Activated CD8-positive, alpha-beta memory T cell treated with anti-CD3 and anti-CD28 coated beads for 1 hour (primary cell): ENCODE results near the gene VRK2.
"Not testable (repeated sequence)": the region's sequence is repeated elsewhere in the genome, so short reads cannot be mapped to it uniquely, and the experiment has no call there.

Source experiments
- DNase-seq, 2 donors: peaks; one replicate each; pipeline ENCODE4 v3.0.0-alpha.2; 2020; ENCODE audit warnings: low read depth in 1 of 2; ENCODE audit errors: extremely low read depth in 1 of 2

Gene VRK2

DNA sequence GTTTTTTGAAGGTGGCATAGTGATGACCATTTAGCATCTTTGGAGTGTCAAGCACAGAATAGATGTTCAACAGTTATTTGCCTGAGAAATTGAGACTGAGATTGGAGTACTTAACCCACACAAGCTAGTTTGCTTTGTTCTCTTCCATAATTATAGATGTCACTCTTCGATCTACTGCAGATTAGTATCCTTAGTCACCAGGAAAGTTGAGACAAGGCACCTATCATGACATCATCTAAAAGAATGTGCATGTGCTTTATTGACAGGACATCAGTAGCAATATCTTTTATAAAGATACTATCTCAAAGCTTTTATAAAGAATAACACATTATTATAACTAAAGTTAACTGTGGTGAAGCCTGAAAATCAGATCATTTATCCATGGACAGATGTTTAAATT is 6.4 kb downstream of the VRK2 start:
- no peak for DNase-seq

DNA sequence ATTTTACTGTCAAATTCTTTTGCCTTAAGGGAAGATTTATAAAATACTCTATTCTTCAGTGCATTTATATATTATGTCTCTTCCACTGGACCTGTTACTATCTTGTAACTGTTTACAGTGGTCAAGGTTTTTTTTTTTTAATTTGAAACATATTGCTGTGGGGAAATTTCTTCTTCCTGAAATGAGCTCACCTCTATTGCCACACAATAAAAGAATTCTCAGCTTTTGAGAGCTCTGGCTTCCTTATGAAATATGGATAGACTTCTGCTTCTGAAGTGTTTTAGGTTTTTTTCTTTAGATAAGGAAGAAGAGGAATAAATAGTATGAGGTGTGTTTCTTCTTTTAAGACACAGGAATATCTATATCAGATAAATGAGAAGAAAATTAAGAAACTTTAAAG is 7.7 kb downstream of the VRK2 start:
- DNase-seq: no peak

DNA sequence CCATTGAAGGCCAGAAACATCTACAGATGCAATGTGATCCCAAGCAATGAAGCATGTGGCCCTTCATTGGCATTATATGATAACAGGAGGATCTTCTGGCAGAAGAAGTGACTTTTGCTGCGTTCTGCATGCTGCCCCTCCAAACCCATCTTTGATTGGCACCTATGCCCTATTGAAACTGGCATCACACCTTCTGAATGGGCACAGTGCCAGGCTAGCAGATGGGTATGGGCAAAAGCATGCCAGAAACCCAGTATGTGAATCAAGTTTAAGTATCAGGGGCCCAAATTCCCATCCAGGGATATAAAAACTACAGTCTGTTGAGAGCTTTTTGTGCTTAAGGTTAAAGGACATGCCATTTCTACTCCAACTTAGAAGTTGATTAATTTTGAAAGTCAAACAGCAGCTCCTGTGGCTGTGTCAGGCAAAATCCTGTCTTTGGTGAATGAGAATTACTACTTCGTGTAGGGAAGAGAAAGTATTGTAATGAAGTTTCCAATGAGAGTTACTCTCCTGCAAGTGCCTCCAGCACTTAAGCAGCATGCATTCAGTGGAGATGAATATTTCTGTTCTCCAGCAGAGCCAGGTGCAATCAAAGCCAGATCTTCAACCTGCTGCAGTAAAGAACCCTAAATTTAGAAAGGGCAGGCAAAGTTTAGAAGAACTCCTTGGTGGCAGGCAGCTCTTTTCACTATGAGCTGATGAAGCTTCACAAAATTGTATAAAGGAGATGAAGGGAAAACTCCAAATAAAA is 8.6 kb downstream of the VRK2 start:
- no peak for DNase-seq

DNA sequence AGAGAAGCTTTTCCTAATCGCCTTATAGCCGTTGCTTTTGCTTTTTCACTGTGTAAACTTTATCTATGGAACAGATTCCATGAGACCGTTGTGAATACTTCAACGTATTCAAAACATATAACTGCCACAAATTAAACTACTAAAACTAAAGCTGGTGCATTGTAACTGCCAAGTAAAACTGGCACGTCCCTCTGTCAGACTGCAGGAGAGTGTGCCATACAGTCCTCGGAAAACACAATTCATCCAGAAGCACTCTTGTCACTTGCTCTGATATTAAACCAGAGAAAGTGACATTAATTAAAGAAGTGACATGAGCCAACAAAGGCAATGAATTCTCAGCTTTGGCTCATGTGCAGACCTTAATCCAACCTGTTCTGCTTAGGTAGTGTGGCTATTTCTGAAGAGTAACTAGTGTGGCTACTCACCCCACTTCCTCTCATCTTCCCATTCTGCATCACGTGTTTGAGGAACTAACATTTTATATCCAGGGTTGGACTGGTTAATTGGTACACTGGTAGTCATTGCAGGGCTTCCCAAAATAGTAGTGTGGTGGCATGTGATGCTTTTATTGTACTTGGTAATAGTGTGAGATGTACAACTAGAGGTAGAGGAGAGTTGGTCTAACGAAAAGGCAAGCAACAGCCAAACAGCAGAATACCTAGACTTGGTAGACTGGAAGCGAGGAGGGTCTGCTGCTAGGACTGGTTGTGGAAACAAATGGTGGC is 9.7 kb downstream of the VRK2 start:
- no peak for DNase-seq

DNA sequence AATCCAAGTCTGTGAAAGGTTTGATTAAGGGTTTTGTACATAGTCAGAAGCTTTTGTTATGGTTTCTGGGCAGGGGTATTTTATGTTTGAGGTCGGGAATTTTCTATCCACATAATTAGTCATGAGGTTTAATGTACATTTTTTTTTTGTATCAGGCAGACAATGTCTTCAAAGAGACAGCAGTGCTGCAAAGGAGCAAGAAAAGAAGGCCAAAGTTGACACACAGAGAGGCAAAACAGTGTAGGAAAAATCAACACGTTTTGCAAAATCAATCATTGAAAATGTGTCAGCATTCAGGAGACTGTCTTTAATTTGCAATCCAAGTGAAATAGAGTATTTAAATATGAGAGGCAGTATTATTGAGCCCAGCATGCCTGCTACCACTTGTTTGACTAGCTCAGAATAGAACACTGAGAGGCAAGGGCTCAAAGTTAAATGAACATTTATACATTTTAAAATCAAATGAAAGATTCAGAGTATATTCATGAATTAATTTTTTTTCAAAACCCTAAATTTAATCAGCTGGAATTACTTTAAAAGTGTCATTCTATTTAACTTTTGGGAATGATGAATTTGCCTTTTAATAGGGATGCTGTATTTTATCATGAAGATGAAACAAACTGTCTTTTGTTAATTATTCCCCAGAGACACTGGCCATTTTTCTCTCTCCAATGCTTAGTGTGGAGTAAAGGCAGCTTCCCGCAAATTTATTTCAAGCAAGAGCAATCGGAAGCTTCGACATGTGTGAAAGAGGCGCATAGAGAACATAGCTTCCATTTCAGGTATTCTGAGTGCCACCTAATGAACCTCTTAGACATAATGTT is 11.3 kb downstream of the VRK2 start:
- no peak for DNase-seq

DNA sequence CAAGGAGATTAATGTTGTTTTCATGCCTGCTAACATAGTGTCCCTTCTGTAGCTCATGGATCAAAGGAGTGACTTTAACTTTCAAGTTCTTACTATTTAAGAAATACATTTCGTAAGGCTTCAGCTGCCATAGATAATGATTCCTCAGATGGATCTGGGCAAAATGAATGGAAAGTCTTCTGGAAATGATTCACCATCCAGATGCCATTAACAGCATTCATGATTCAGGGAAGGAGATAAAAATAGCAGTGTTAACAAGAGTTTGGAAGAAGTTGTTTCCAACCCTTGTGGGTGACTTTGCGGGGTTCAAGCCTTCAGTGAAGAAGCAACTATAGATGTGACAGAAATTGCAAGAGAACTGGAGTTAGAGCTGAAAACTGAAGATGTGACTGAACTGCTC is 17.0 kb downstream of the VRK2 start:
- DNase-seq: no peak

DNA sequence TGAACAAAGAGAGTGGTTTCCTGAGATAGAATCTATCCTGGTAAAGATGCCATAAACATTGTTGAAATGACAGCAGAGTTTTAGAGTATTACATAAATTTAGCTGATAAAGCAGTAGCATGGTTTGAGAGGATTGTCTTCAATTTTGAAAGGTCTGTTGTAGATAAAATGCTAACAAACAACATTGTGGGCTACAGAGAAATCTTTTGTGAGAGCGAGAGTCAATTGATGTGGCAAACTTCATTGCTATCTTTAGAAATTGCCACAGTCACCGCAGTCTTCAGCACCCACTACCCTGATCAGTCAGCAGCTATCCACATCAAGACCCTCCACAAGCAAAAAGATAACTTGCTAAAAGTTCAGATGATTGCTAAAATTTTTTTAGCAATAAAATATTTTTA is 17.5 kb downstream of the VRK2 start:
- no peak for DNase-seq

DNA sequence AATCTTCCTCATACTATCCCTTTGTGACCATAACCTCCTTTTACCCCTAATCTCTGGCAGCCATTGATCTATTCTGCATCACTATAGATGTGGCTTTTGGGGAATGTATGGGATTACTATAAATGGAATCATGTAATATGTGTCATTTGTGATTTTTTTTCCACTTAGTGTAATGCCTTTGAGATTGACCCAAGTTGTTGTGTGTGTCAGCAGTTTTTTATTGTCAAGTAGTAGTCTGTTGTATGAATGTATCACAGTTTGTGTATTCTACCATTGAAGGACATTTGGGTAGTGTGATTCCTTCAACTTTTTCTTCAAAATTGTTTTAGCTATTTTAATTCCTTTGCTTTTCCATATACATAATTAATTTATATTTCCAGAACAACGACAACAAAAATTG is 18.6 kb downstream of the VRK2 start:
- no peak for DNase-seq

DNA sequence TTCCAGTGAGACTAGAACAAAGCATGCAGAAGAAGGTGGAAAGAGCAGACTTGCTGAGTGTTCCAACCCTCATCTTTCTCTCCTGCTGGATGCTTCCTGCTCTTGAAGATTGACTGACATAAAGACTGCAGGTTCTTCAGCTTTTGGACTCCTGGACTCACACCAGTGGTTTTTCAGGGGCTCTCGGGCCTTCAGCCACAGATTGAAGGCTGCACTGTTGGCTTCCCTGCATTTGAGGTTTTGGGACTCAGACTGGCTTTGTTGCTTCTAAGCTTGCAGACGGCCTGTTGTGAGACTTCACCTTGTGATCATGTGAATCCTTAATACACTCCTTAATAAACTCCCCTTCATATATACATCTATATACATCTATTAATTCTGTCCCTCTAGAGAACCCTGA is 20.4 kb downstream of the VRK2 start:
- DNase-seq: no peak

DNA sequence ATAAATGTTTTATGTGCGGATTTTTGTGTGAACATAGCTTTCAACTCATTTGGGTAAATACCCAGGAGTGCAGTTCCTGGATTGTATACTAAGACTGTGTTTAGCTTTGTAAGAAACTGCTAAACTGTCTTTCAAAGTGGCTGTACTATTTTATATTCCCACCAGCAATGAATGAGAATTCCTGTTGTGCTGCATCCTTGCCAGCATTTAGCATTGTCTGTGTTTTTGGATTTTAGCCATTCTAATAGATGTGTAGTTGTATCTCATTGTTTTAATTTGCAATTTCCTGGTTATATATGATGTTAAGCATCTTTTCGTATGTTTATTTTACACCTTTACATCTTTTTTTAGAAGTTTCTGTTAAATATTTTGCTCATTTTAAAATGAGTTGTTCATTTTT is 24.2 kb downstream of the VRK2 start:
- no peak for DNase-seq

DNA sequence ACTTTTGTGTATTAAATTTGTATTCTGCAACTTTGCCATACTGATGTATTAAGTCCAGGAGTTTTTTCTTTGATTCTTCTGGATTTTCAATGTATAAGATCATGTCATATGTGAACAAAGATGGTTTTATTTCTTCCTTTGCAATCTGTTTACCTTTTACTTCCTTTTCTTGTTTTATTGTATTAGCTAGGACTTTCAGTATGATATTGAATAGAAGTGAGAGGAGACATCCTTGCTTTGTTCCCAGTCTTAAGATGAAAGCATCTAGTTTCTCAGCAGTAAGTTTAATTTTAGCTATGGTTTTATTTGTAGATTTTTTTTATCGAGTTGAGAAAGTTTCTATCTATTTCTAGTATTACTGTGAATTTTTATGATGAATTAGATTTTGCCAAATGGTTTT is 25.5 kb downstream of the VRK2 start:
- DNase-seq: no peak

DNA sequence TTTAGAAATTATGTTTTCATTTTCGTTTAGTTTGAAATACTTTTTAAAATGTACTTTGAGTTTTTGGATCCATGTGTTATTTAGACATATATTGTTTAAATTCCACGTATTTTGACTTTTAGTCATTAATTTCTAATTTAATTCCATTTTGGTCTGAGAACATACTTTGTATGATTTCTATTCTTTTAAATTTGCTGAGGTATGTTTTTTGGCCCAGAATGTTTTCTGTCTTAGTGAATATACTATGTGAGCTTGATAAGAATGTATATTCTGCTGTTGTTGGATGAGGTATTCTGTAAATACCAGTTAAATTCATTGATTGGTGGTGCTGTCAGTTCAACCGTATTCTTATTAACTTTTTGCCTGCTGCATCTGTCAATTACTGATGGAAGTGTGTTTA is 26.4 kb downstream of the VRK2 start:
- DNase-seq: no peak

DNA sequence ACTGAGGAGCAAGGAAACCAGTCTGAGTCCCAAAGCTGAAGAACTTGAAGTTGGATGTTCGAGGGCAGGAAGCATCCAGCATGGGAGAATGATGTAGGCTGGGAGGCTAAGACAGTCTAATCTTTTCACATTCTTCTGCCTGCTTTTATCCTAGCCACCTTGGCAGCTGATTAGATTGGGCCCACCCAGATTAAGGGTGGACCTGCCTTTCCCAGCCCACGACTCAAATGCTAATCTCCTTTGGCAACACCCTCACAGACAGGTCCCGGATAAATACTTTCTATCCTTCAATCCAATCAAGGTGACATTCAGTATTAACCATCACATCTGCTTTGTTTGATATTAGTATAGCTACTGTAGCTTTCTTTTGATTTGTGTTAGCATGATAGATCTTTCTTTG is 27.1 kb downstream of the VRK2 start:
- DNase-seq: no peak

DNA sequence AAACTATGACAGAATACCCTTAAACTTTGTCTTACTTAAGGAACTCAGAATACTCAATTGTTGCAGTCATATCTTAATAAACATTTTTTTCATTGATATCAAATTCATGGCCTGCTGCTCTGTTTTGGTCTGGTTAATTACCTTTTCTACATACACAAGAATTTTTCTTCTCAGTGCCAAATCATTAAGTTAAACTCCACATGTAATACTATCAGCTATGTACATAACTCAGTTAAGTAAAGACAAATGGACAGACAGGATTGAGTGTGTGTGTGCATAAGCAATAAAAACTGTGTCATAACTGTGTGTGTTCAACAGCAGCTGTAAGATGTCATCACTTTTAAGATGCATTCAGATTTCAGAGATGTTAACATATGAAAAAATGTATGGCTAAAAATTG is 34.4 kb downstream of the VRK2 start:
- no peak for DNase-seq

DNA sequence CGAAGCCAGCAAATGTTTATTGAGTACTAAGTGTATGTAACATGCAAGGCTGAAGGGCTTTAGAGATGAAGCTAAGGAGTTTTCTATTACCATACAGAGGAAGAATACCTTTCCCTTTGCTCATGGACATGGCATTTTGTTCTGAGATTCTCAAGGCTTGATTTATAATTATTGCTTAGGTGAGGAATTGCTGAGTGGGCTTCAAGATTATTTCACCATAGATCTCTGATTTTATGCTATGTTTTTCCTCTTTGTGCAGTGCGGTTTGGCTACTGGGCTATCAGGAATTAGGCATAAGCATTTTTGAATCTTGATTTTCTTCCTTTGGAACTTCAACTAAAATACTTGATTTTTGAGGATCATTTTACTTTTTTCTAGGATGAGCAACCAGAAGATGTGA is 42.5 kb downstream of the VRK2 start:
- DNase-seq: no peak

DNA sequence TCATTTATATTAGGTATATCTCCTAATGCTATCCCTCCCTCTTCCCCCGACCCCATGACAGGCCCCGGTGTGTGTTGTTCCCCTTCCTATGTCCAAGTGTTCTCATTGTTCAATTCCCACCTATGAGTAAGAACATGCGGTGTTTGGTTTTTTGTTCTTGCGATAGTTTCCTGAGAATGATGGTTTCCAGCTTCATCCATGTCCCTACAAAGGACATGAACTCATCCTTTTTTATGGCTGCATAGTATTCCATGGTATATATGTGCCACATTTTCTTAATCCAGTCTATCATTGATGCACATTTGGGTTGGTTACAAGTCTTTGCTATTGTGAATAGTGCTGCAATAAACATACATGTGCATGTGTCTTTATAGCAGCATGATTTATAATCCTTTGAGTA is 46.2 kb downstream of the VRK2 start:
- not testable (repeated sequence) for DNase-seq

DNA sequence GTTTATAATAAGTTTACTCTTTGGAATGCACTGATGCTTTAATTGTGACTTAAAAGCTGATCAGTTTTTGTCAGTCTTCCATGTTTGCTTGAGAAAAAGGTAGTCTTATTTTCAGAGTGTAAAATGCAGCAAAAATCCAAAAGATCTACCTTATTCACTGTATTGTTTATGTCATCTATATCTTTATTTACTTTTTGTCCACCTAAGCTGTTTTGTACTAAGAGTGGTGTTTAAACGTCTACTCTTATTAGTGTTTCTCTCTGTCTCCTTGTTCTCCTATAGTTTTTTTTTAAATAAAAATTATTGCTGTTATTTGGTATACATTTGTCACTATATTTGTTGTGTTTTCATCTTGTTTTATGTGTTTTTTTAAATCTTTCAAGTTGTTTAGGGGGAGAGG is 50.4 kb downstream of the VRK2 start:
- no peak for DNase-seq

DNA sequence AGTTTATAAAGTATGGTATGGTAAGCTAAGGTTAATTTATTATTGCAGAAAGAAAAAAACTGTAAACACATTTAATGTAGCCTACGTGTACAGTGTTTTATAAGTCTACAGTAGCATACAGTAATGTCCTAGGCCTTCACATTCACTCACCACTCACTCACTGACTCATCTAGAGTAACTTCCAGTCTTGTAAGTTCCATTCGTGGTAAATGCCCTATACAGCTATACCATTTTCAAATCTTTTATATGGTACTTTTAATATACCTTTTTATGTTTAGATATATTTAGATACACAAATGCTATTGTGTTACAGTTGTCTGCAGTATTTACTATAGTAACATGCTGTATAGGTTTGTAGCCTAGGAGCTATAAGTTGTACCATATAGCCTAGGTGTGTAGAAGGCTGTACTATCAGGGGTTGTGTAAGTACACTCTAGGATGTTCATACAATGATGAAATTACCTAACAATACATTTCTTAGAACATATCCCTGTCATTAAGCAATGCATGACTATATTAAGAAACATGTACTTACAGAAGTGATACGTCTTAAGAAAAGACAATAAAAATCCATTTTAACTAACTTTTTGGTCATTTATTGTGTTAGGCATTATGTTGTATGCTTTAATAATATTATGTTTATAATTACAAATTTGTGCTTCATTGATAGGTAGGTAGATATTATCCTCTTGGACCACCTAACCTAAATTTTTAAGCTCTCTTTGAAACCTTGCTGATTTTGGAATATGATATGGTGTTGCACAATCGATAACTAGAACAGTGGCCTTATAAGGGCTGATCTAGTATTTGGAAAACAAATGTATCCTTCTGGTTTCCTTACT is 51.9 kb downstream of the VRK2 start:
- no peak for DNase-seq

DNA sequence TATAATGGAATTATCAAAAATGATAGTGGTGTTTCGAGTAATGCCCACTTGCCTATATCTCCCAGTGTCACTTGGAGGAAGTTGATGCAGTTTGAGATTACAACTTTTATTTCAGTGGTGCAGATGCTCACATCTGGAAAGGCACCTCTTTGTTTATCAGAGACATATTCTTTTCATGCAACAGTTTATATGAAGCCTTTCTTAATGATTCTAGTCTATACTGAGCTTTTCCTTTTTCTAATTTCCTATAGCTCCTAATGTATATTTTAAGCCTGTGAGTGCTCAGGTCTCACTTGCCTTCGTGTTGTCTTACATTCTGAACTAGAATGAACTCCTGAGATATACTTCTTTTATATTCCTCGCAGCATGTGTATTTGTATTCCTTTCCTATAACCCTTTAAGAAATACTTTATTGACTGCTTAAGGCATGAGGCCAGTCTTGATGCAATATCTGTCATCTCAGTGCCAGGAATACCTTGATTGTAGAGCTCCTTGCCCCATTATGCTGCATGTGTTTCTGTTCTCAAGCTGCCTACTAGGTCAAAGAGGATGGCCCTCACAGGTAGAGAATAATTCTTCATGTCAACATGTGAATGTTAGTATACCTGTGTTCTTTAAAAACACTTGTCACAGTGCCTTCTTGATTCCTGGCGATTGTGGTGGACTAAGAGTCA is 52.6 kb downstream of the VRK2 start:
- DNase-seq: no peak

DNA sequence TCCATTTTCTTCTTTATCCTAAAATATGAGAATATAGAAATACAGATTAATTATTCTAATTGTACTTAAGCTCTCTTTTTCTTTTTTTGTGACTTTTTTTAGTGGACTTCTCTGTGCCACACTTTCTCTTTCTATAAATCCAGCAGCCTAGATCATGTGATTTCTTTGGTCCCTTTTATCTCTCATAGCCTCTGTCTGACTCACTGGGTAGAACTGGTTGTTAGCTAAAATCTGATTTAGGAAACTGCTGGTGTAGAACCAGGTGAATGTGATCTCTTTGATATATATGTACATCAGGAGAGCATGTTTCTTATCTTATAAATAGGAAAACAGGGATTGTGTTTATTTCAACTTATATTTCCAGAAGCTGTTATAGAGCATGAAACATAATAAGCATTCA is 54.9 kb downstream of the VRK2 start:
- DNase-seq: no peak
